Stimulated activated CD8-positive, alpha-beta memory T cell treated with anti-CD3 and anti-CD28 coated beads, Interleukin-12 subunit alpha, Interleukin-12 subunit beta, amount 100 ng/mL, for 4 hours (primary cell): ENCODE data around the gene SLC17A7.

Experiments used
- DNase-seq: peaks from one replicate; pipeline ENCODE4 v3.0.0-alpha.2; 2020; ENCODE audit warnings: low read depth

SLC17A7 gene

DNA sequence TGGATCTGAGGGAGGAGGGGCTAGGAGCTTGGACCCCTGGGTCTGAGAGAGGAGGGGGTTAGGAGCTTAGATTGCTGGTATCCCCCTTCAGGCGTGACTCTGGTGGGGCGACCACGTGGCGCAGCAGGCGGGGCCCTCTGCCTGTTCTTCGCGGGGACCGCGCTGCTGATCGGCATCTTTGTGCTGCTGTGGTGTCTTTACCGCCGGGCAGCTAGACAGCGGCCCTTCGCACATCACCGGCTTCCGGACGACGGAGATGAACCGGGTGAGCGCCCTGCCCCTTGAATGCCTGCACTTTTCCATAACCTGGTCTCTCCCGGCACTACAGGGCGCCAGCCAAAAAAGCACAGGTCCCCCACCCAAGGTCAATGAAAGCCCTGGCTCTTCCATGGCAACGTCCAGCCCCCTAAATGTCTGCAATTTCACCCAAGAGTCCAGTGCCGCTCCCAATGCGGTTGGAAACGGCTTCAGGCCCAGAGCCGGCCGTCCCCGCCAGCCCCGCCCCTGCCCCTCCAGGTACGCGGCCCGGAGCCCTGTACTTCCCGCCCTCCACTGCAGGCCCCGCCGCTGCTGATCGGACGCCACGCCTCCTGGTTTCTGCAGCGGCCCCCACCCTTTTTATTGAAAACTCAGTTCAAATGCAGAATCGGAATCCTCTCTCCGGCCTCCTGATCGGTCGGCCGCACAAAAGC lies 13.3 kb downstream of the SLC17A7 start:
- no peak for DNase-seq

DNA sequence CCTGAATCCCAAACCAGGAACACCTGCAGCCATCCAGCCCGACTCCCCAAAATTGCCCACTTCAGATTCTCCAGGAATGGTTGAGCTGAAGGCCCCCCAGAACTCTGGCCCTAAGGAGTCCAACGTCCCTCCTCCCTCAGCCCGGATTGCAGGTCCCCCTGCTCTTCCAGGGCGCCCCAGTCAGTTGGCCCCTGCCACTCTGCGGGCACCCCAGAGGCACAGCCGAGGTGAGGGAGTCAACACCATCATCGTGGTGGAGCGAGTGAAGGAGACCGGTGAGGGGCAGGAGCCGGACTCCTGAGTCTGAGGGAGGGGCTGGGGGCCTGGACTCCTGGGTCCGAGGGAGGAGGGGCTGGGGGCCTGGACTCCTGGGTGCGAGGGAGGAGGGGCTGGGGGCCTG lies 14.0 kb downstream of the SLC17A7 start:
- DNase-seq, result no peak

DNA sequence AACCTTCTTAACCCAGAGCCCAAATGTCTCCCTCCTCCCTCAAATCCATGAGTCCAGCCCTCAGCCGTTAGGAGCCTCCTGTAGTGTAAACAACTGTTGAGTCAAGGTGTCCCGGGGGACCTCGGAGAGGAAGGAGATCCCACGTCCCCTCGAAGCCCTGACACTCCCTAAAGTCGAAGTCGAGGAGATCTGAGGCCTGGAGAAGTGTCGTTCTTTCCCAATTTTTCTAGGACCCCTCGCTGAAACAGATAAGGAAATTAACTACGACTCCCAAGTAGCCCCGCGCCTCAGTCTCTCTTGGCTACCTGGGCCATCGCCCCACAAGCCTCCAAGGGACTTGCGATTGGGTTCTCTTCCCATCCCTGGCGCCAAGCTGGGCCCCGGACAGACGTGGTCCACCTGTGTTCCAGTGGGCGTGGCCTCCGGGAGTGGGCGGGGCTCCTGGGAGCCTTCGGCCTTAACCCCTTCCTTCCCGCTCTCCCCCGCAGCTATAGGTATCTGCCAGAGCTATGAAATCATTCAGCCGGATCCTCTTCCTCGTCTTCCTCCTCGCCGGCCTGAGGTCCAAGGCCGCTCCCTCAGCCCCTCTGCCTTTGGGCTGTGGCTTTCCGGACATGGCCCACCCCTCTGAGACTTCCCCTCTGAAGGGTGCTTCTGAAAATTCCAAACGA lies 15.3 kb downstream of the SLC17A7 start:
- no peak for DNase-seq

DNA sequence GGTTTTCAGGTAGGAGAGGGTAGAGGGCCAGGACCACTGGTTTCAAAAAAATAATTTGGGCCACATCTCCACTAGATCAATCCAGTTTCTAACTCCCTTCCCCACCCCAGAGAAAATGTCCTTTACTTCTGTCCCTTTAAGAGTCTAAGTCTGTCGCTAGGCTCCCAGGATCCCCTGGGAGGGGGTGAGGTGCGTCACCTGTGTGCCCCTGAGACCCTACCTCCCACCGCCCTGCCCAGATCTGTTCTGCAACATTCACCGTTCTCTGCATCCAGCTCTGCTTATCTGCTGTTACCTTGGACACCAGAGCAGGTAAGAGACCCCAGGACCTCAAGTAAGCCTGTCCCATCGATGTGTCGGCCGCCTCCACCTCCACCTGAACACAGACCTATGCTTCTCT lies 16.1 kb downstream of the SLC17A7 start, which contains the start of gene GFY:
Gene GFY, plus strand, starts transcription at position 211 of the 400 bp plus-strand sequence. CDS start 1,043 bp downstream, outside the sequence.
- no peak for DNase-seq

DNA sequence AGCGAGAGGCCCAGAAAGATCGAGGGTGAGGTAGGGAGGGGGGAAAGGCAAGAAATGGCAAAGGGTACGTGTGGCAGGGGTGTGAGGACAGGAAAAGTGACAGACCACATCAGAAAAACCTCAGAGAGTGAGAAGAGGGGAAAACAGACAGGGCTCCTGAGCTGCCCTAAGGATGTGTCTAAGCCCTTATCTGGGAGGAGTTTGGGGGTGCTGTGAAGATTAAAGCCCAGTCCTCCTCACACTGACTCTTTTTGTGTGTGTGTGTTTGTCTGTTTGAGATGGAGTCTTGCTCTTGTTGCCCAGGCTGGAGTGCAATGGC lies 17.4 kb downstream of the SLC17A7 start:
- DNase-seq, result no peak

DNA sequence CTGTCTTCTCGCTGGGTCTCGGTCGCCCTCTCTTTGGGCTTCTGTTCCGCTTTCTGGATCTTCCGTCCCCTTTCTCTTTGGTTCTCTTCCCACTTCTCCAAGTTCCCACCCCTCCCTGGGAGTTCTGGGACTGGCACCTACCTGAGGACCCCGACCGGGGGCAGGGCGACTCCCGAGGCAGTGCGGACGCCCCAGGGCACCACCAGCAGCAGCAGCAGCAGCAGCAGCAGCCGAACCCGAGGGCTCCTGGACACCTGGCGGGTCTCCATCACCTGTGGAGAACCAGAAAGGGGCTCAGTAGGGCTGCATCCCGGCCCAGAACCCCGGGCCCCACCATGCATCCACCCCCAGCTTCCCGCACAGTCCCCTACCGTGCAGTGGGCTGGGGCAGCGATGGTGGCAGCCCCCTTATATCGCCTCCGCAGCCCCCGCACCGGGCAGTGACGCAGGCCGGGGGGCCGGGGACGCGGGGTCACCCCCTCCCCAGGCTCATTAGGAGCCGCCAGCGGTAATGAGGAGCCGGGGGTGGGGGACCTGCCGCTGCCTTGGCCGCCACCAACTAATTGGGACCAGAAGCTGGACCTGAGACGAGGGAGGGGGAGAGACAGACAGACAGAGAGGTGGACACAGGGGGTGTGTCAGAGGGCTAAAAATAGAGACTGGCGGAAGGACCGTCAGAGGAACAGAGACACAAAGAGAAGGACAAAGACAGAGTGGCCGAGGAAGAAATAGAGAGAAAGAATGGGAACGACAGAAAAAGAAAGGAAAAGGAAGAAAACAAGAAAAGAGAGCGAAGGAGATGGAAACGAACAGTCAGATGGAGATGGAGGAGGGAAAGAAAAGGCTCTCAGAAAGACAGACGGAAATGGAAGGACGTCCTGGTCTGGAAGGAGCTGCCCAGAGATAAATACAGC lies 18.0 kb downstream of the SLC17A7 start, which contains the start of gene PTH2:
Gene PTH2, minus strand, starts transcription at position 371 of the 914 bp plus-strand sequence. Its CDS starts 102 bp downstream, at position 269.
- DNase-seq, result no peak

DNA sequence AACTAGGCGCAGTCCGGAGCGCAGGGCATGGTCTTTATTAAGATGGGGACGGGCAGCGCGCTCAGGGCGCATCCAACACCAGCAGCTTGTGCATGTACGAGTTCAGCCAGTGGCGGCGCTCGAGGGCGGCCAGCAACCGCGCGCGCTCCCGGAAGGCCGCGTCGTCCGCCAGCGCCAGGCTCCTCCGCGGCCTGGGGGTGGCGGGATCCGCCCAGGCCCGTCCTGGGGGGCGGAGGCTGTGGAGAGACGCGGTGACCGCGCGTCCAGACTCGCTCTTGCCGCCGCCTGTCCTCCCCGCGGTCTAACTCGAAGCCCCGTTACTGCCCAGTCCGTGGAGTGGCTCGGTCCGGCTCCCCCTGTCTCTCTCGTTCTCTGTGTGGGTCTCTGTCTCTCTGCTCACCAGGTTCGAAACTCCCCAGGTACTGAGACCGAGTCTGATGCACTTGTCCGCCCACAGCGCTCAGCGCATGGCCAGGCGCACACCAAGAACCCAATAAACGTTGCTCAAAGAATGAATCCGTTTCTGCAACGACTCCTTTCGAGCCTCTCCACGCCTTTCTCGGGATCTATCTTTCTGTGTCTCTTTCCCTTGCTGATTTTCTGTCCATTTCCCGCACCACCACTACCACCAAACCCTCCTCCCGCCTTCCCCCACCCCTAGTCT lies 18.8 kb downstream of the SLC17A7 start:
- no peak for DNase-seq

DNA sequence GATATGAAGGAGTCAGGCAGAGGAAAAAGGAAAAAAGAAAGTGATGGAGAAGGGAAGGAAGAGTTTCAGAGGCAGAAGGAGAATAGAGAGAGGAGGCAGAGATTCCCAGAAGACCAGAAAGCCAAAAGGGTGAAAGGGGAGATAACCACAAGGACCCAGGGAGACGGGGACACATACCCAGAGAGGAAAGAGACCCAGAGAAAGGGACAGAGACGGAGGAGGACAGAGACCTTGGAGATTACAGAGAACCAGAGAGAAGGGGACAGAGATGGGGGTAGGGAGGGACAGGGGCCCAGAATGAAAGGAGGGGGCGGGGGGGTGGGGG lies 19.5 kb downstream of the SLC17A7 start:
- DNase-seq, result no peak

DNA sequence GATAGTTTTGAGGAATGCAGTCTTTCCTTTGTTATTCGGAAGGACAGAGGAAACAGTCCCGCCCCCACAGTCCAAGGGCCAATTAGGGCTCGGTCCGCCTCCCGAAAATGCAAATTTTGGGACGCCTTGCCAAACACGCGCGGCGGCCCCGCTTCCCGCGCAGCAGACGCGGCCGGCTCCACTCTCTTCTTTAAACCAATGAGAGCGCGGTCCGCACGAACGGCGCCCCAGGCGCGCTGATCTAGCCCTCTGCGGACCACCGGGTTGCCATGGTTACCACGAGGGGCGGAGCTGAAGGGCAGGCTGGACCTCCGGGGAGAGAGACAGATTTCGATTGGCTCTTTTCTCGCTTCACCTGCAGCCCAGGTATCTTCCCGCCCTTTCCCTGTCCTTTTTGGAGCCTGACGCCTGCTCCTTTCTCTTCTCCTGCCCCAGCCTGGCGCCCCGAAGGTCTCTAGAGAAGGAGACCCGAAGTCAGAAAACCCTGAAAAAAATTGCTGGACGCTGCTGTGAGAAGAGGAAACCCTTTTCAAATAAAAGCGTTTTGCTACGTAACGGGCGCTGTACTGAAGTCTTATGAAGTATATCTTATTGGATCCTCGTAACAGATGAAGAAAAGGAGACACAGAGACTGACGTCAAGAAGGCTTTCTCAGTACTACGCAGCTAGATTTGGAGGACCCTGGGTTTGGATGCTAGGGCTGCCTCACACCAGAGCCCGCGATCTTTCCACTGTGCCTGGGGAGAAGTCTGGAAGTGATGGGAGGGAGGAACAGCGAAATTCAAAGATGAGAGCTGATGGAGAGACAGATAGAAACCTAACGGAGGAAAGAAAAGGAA lies 20.1 kb downstream of the SLC17A7 start:
- DNase-seq, result no peak

DNA sequence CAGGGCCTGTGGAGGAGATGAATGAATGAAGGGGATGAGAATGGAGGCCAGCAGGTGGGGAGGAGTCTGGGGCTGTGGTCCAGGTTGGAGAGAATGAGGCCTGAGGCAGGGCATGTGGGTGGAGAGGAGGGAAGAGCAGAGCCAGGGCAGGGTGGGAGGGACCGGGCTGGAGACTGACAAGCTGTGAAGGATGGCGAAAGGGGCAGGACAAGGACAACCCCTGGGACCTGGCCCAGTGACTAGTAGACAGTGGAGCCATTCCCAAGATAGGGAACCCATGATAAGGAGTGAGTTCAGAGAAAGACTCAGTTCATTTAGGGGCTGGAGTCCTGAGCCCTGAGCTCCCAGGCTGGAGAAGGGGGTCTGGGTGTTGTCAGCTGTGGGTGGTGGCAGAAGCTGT lies 21.1 kb downstream of the SLC17A7 start:
- no peak for DNase-seq

DNA sequence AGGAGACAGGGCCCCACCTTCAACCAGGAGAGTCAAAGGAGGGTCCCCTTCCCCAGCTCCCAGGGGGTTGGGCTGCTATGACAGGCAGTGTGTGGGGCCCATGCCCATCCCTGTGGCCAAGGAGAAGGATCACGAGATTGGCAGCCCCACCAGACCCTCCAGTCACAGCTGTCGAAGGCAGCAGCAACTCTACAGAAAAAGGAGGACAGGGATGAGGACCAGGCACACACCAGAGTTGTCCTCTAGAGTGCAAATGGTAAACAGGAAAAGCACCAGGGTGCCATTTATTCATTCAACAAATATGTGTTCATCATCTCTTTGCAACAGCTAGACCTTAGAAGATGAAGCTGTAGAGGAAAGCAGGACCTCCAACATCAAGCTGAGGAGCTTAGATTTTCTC lies 22.2 kb downstream of the SLC17A7 start:
- no peak for DNase-seq

DNA sequence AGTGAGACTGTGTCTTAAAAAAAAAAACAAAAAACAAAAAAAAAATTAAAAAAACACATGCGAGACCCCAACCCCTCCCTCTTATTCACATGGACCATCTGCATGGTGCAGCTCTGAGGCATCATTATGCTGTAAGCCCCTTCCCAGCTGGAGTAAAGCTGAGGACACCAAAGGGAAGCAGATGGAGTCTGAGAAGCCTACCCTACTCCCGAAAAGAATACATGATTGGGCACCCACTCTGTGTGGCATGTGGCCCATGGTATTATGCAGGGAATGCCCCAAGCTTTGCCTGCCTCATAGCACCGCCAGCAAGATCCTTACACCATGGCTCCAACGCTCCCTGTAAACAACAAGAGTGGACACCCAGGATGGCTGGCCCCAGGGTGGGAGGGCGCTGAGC lies 22.8 kb downstream of the SLC17A7 start:
- no peak for DNase-seq

DNA sequence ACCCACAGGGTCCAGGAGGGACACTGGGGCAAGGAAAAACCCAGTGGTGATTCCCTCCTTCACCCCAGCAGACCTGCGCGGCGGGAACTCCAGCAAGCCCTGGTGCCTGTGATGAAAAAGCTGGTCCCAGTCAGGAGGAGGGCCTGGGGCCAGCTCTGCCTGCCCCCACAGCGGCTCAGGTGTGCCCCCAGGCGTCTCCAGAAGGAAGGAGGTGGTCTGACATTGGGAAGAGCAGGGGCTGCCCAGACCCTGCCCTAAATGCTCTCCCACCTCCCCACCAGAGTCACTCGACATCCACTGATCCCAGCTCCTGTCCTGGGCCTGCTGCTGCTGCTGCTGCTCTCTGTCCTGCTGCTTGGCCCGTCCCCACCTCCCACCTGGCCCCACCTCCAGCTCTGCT lies 24.2 kb downstream of the SLC17A7 start:
- DNase-seq, result no peak

DNA sequence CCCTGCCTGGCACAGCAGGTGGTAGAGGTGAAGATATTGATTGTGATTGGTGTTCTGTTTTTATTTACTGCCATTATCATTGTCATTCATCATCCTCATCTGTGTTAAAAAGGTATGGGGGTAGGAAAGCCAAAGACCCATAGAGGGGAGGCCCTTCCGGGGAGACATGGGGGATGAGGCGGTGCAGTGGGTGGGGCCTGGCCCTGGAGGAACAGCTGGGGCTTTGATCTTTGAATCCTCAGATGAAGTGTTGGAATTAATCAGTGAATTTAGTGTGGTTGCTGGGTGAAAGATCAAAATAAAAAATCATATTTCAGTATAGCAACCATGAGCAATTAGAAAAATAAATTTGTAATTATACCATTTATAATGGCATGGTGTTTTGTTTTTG lies 25.5 kb downstream of the SLC17A7 start:
- no peak for DNase-seq

DNA sequence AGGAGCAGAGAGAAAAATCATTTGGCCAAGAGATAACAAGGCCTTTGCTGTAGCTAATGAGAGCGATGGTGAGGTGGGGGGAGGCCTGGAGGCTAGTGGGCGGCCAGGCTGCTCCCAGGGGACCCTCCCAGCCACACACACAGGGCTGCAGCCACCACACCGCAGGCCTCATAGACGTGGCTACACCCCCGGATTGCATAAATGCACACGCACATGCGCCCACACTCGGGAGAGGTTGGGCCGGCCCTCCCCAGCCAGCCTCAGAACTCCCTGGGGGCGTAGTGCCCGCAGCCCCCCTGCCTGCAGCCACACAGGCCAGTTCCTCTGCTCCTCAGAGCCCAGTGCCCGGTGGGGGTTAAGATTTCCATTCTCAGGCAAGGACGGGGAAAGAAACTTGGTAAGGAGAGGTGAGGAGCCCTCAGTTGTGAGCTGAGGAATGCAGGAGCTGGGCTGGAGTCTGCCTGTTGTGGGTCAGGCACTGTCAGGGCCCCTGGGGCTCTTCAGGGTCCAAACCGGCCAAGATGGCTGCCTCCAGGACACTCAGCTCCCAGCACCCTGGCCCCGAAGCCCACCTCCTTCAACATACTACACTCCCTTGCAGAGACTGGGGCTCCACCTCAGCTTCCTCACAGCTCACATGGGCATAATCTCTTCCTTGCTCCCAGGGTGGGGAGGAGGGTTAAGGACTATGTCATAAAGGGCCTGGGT lies 26.1 kb downstream of the SLC17A7 start:
- no peak for DNase-seq

DNA sequence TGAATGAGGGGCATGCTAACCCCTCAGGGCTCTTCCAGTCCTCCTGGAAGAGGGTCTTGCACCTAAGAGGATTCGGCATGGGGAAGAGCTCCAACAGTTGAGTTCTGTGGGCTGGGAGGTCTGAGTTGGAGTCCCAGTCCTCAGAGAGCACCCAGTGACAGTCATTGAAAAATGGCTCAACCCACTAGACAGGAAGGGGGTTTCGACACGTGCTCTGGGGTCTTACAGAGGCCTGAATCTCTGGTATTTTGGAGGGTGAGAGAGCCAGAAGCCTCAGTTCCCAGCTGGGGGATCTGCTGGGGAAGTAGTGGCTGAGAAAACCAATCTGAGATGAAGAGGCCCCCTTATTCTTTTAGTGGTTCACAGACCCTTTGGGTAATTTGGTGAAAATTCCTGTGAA lies 27.1 kb downstream of the SLC17A7 start:
- DNase-seq, result no peak

DNA sequence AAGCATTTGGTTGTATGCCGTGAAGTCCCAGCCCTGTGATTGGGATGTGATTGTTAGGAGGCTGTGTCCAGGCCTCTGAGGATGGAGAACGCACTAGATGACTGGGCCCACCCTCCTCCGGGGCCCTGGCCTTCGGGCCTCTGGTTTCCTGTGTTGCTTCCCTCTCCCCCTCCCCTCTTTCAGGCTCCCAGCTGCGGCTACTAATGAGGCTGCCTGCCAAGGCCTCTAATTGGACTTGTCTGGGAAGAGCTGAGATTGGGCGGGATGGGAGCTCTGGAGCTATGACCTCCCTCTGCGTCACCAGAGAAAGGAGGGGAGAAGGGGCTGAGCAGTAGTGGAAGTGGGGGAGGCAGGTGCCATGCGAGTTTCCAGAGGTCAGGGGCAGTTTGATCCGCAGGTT lies 28.0 kb downstream of the SLC17A7 start:
- DNase-seq, result no peak

DNA sequence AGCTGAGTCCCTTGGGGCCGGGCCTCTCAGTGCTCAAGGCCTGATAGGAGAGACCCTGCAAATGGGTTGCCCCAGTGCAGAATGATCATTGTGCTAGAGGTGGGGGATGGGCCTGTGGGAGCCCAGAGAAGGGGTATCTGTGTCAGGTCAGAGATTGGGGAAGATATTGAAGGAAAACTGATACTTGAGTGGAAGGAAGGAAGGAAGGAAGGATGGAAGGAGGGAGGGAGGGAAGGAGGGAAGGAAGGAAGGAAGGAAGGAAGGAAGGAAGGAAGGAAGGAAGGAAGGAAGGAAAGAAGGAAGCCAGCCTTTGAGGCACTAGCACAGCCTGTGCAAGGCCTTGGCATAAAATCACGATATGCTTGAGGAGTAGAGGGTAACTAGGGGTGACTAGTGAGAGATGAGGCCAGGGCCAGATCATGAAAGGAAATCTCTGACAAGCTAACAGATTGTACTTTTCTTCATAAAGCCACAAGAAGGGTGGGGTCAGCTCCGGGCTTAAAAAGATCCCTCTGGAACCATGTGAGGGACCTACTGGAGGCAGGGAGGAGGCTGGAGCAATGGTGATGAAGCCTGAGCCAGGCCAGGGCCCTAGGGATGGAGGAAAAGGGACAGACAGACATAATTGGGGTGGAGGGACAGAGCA lies 29.5 kb downstream of the SLC17A7 start:
- DNase-seq, result no peak

DNA sequence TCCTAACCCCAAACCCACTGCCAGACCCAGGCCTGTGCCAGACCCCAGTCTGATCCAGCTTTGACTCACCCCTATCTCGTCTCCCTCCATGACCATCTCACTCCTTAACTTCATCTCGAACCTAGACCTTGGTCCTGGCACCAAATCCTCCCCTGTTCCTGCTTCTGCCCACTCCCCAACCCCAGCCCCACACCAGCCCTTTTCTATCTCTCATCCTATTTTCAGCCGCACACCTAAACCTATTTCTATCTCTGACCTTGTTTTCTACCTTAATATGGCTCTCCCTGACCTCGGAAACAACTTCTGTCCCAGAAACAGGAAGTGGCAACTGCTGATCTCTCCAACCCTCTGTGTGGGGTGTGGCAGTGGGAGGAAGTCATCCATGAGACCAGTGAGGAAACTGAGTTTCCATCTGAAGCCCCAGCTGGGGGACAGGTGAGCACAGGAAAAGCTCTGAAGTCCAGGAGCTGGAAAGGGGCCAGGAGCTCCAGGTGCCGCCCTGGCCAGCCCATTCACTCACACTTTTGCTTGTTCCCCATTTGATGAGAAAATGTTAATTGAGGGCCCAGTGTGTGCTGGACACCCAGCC lies 31.8 kb downstream of the SLC17A7 start:
- DNase-seq, result no peak
